Left renal pelvis (tissue), 4 donors: Measurements from ENCODE around the gene ADAMTSL3. TPM values are rescaled to one million over a fixed set of nuclear protein-coding genes. Genes with fewer than 3 reads are reported as not detected.

Experiments
- DNase-seq, 4 donors: peaks; one replicate each; pipeline ENCODE4 v3.0.0-alpha.2; 2013; ENCODE audit warnings: low read depth in 4 of 4, low spot score in 3 of 4
- polyA plus RNA-seq, 4 donors: library from polyadenylated mRNA; unstranded; fragments of 120-200 nt; gene quantifications; one replicate each; pipeline ENCODE4 v1.2.1, GENCODE V29; 2013; ENCODE audit not compliant: insufficient read length in 4 of 4

Gene ADAMTSL3
- polyA plus RNA-seq, 4 donors = 3.1 to 40.2 (median 5.8) TPM

DNA sequence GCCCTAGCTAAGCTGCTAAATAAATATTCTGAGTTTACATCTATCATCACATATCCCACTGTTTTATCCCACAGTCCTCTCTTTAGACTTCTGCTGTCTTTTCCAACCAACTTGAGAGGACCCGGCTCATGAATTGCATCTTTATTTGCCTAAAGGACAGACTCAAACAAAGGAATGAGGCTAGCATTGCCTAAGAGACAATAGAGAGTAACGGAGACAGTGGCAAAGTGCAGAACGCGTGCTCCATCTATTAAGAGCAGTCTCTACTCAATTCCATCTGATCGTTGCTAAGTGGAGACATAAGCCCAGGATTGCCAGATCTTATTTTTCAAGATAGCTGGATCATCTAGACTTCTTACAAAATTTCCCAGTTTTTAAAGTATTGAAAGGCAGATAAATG, 2.3 kb downstream of the ADAMTSL3 start:
- DNase-seq = no peak

- DNase-seq = no peak
Observed at GRCh38 chr15:83656943-83657528, 3.1 kb downstream of the ADAMTSL3 start.

DNA sequence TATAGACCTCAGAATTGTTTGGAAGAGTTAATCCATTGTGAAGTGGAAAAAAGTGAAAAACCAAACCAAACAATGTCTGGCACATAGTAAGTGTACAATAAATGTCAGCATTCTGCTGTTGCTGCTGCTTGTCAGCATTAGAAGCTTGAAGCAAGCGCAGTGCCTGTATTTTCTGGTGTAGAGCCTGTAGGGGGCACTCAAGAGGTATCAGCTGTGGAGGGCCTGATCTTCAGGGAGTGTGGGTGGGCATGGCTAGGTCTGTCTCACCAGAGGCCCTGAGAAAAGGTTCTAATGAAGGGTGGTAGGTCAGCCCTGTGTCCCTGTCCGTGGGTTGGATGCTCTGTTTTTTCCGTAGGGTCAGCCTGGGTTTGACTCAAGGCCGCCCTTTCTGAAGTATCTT, 3.6 kb downstream of the ADAMTSL3 start:
- DNase-seq = no peak

- no peak for DNase-seq
Observed at GRCh38 chr15:83658430-83659416, 4.8 kb downstream of the ADAMTSL3 start.

DNA sequence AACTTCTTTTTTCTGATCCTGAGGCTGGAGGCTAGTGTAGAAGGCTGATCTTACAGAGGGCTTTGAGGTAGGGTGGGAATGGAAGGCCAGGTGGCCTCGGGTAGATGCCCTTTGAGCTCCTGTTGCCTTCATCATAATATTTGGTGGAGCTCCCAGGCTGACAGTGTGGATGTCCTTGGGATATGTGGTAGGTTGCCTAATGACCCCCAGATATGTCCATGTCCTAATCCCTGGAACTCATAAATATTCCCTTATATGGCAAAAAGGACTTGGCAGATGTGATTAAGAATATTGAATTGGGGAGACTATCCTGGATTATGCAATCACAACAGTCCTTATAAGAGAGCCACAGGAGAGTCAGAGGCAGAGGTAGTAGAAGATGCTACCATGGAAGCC, 5.5 kb downstream of the ADAMTSL3 start:
- DNase-seq = no peak

DNA sequence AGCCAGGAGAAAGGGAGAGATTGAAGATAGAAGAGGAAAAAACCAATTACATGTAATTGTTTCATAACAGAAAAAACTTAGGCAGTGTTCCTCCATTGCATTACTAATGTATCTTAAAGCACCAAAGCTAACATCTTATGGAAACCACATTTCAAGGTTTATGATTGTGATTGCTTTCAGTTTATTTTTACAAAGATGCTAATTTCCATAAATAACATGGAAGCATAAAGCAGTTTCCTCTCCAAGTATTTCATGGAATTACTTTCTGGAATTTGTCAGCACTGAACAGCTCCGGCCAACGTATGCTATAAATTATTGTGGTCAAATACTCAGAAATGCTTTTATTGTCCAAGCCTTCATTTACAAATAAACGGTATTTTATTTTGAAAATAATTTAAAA, 11.6 kb downstream of the ADAMTSL3 start:
- DNase-seq = no peak

GRCh38 chr15:83670672-83671229, 16.8 kb downstream of the ADAMTSL3 start:
- DNase-seq = no peak

GRCh38 chr15:83671603-83672002, 17.7 kb downstream of the ADAMTSL3 start:
- no peak for DNase-seq

GRCh38 chr15:83673385-83673784, 19.5 kb downstream of the ADAMTSL3 start:
- DNase-seq = no peak

DNA sequence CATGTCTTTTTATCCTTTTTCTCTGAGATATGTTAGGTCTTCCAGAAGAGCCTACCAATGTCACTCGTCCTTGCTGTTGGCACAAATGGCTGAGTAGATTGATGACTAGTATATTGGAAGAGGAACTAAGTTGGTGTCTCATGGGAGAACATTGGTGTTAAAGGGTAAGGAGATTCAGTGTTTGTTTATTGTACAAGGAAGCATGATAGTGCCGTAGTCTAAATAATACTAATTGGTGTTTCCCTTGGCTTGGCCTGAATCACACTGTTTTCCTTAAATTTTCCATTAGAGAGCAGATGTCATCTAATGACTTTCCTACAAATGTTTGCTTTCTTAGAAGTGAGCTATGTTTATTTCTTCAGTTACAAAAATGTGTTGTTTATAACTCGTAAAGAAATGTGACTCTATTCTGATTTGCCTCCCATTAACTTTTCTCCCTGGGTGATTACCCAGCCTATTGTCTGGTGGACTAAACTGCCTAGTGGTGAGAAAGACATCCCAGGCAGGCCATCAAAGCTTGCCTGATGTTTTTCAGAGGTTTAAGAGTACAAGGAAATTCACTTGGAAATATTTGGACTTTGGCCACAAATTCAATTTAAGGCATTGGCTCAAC, 28.7 kb downstream of the ADAMTSL3 start:
- DNase-seq = no peak

DNA sequence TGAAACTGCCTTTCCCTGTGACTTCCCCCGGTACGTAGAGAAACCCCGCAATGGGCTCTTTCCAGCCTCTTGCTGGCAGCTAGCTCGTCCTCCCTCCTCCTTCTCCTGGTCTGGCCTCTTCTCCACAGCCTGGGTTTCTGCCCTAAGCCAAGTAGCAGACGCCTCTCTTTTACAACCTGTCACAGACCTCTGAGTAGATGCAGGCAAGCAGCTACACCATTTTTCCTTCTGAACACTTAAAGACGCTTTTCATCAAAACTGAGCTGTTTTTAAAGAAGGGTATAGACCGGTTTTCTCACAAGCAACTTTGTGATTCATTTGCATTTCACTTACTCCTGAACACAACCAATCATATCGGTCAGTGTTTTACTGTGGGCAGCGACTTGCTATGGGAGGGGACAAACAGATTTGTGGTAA, 32.0 kb downstream of the ADAMTSL3 start:
- no peak for DNase-seq

DNA sequence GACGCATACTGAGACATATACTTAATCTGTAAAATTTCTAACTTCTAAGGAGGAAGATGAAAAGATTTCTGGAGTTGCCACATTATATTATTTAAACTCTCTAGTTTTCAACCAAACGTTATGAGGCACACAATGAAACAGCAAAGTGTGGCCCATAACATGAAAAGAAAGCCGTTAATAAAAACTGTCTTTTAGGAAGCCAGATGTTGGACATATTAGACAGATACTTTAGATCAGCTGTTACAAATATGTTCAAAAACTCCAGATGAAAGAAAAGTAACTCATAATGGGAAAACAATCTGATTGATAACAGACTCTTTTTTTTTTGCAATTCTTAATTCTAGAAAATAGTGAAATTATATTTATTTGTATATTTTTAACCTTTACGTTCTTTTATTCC, 34.3 kb downstream of the ADAMTSL3 start:
- DNase-seq = no peak

GRCh38 chr15:83690676-83691075, 36.8 kb downstream of the ADAMTSL3 start:
- DNase-seq = no peak

GRCh38 chr15:83692746-83693581, 39.0 kb downstream of the ADAMTSL3 start:
- no peak for DNase-seq

DNA sequence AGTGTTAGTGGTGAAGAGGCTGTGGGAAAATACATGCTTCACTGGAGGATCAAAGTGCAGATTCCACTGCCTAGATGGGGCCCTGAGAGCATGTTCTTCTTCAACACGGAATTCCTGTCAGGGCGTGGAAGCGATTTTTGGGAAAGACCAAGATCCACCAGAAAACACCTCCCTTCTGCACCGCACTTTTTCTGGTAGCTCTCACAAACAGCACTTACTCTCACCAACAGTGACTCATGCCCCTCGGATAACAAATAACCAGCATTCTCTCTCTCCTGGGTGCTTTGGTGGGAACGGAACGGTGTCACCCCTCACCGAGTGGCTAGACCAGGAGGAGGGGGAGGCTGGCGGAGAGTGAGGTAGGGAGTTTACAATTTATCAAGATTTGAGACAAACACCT, 40.1 kb downstream of the ADAMTSL3 start:
- no peak for DNase-seq

- no peak for DNase-seq
Observed at GRCh38 chr15:83694536-83694935, 40.6 kb downstream of the ADAMTSL3 start.

DNA sequence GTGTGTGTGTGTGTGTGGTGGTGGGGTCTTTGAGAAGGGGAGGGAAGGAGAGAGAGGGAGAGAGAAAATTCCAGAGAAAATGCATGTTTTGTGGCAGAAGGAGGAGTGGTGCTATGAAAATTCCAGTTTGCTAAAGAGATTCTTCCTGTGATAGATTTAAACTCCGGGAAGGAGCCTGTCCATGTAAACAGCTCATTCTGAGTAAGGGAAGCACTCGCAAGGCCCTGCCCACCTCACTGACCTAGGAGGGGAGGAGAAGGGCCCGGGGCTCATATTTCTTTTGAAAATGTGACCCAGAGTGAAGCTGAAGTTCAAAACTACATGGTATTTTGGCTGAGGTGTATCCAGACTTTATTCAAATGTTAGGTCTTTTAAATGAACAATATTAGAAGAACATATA, 41.3 kb downstream of the ADAMTSL3 start:
- DNase-seq = no peak

GRCh38 chr15:83695901-83696425, 42.0 kb downstream of the ADAMTSL3 start:
- no peak for DNase-seq

GRCh38 chr15:83697716-83698115, 43.8 kb downstream of the ADAMTSL3 start:
- no peak for DNase-seq

- no peak for DNase-seq
Observed at GRCh38 chr15:83698294-83698693, 44.4 kb downstream of the ADAMTSL3 start.
